ENCODE results near the gene SVEP1. TPM values are rescaled to one million over a fixed set of nuclear protein-coding genes. Genes with fewer than 3 reads are reported as not detected.

Gene SVEP1
- total and polyA plus RNA-seq, 2 donors (not counting 1 experiment from before 2014, with no cell fraction given), result not detected

GRCh38 chr9:110410961-110411360 lies 168.6 kb downstream of the SVEP1 start:
- intact Hi-C loops (cut with micrococcal nuclease), result no loop called here
- no peaks in the 10 kb centered on the region for H3K27me3 ChIP-seq (replicated peaks in 1 of 4; ENCODE audit: control extremely low read depth in 1 of 4, control insufficient read depth in 3 of 4, insufficient read depth in 4 of 4, low read length in 3 of 4)
- H3K4me1 Mint-ChIP-seq, result no peaks in the 10 kb centered on the region
- H3K27me3 Mint-ChIP-seq, result peaks cover 17% of the 10 kb centered on the region
- H3K4me3 Mint-ChIP-seq, result no peak overlapping the region
- H3K27ac Mint-ChIP-seq, result no peak overlapping the region
- H3K36me3 ChIP-seq (replicated peaks in 1 of 2; ENCODE audit: control extremely low read depth in 1 of 2, control insufficient read depth in 1 of 2, extremely low read depth in 1 of 2, insufficient read depth in 2 of 2, low read length in 1 of 2), result no peaks in the 10 kb centered on the region
- H3K79me2 ChIP-seq (ENCODE audit: control insufficient read depth, insufficient read depth, low read length), result no peaks in the 10 kb centered on the region
- ATAC-seq (ENCODE audit: low read depth), result no peak
- H3K9ac ChIP-seq (ENCODE audit: low read length), result no peak overlapping the region
- no peak for DNase-seq
- no peaks in the 10 kb centered on the region for H3K9me3 Mint-ChIP-seq (ENCODE audit: insufficient read depth)
- no peaks in the 10 kb centered on the region for H3K4me1 ChIP-seq (ENCODE audit: control insufficient read depth in 2 of 2, insufficient read depth in 2 of 2, low read length in 2 of 2)
- 95% methylated on average over 5 of the region's 5 CpGs for WGBS (ENCODE audit: insufficient coverage)
- H2AFZ ChIP-seq (ENCODE audit: insufficient read depth, low read depth, low read length, poor library complexity, severe bottlenecking), result no peak overlapping the region
- H3K9me3 ChIP-seq (ENCODE audit: control extremely low read depth in 1 of 3, control insufficient read depth in 2 of 3, insufficient read depth in 1 of 3, low read length in 2 of 3), result no peaks in the 10 kb centered on the region
- no peak overlapping the region for H3K4me2 ChIP-seq (replicated peaks; ENCODE audit: low read depth, low read length, poor library complexity, severe bottlenecking)
- no peaks in the 10 kb centered on the region for H4K20me1 ChIP-seq (ENCODE audit: control insufficient read depth, insufficient read depth, low read length, poor library complexity, severe bottlenecking)
- CTCF ChIA-PET, result no interaction called here
- TF ChIP-seq CTCF (IDR thresholded peaks at IDR 0.05), result no peak
- TF ChIP-seq EZH2 (IDR thresholded peaks at IDR 0.05; ENCODE audit: borderline replicate concordance, insufficient read depth, low read depth, low read length, poor library complexity, severe bottlenecking), result no peak
- POLR2A ChIA-PET, result no interaction called here
- H3K4me3 ChIP-seq (ENCODE audit: control extremely low read depth in 1 of 5, extremely low read depth in 1 of 5, insufficient read depth in 1 of 5, low read depth in 2 of 5, low read length in 4 of 5), result no peak overlapping the region
- no peak overlapping the region for H3K27ac ChIP-seq (ENCODE audit: low read length in 2 of 2)

DNA sequence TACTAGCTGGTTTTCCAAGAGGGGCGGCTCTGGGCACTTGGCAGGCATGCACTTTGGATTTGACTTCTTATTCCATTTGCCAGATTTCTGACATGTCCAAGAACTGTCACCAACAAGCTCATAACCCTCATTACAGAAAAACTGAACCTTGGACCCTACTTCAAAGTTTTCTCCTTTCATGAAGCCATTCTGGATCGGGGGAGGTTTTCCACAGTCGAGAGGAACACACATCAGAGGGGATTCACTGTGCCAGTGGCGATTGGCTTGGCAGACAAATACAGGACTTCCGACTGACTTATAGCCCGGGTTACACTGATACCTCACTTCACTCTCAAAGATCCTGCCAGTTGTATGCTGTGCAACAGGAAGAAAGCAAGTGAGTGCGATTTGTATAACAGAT lies 170.9 kb downstream of the SVEP1 start:
- Mint-ChIP-seq H3K27me3 (peaks cover 19% of the 10 kb centered on the region), H3K4me1 (no peaks in the 10 kb centered on the region), H3K9me3 (ENCODE audit: insufficient read depth) (no peaks in the 10 kb centered on the region), H3K4me3 (no peak overlapping the region), H3K27ac (no peak overlapping the region)
- no peaks in the 10 kb centered on the region for H3K36me3 ChIP-seq (replicated peaks in 1 of 2; ENCODE audit: control extremely low read depth in 1 of 2, control insufficient read depth in 1 of 2, extremely low read depth in 1 of 2, insufficient read depth in 2 of 2, low read length in 1 of 2)
- ChIA-PET CTCF (no interaction called here), POLR2A (no interaction called here)
- ATAC-seq (ENCODE audit: low read depth), result no peak
- WGBS (ENCODE audit: insufficient coverage), result 100% methylated on average over 5 of the region's 7 CpGs
- no peaks in the 10 kb centered on the region for H3K4me1 ChIP-seq (ENCODE audit: control insufficient read depth in 2 of 2, insufficient read depth in 2 of 2, low read length in 2 of 2)
- no peak for DNase-seq
- no peak overlapping the region for H3K4me2 ChIP-seq (replicated peaks; ENCODE audit: low read depth, low read length, poor library complexity, severe bottlenecking)
- H4K20me1 ChIP-seq (ENCODE audit: control insufficient read depth, insufficient read depth, low read length, poor library complexity, severe bottlenecking), result no peaks in the 10 kb centered on the region
- H3K79me2 ChIP-seq (ENCODE audit: control insufficient read depth, insufficient read depth, low read length), result no peaks in the 10 kb centered on the region
- no peak overlapping the region for H3K9ac ChIP-seq (ENCODE audit: low read length)
- H3K27ac ChIP-seq (ENCODE audit: low read length in 2 of 2), result no peak overlapping the region
- intact Hi-C loops (cut with micrococcal nuclease), result no loop called here
- H3K9me3 ChIP-seq (ENCODE audit: control extremely low read depth in 1 of 3, control insufficient read depth in 2 of 3, insufficient read depth in 1 of 3, low read length in 2 of 3), result no peaks in the 10 kb centered on the region
- no peak for TF ChIP-seq CTCF (IDR thresholded peaks at IDR 0.05)
- TF ChIP-seq EZH2 (IDR thresholded peaks at IDR 0.05; ENCODE audit: borderline replicate concordance, insufficient read depth, low read depth, low read length, poor library complexity, severe bottlenecking), result no peak
- no peak overlapping the region for H3K4me3 ChIP-seq (ENCODE audit: control extremely low read depth in 1 of 5, extremely low read depth in 1 of 5, insufficient read depth in 1 of 5, low read depth in 2 of 5, low read length in 4 of 5)
- no peak overlapping the region for H2AFZ ChIP-seq (ENCODE audit: insufficient read depth, low read depth, low read length, poor library complexity, severe bottlenecking)
- H3K27me3 ChIP-seq (replicated peaks in 1 of 4; ENCODE audit: control extremely low read depth in 1 of 4, control insufficient read depth in 3 of 4, insufficient read depth in 4 of 4, low read length in 3 of 4), result no peaks in the 10 kb centered on the region

All from B cell (primary cell).